DOHH2 (cell line): Measurements from ENCODE around the gene KRTAP4-3.

Source experiments
- H3F3A ChIP-seq: fragments of 200-600 bp; sonication (generic), shearing (Covaris generic); 2 replicates; pipeline ENCODE4 v1.6.0; 2016; ENCODE audit warnings: antibody characterized with exemption, mild to moderate bottlenecking; ENCODE audit not compliant: control insufficient read depth, insufficient read depth
- H3K27ac ChIP-seq: fragments of 200-600 bp; sonication (generic); 2 replicates; pipeline ENCODE4 v1.5.1; 2014; ENCODE audit warnings: low read depth, mild to moderate bottlenecking, low read length, moderate library complexity
- H3K27me3 ChIP-seq: fragments of 200-600 bp; sonication (generic); 2 replicates; pipeline ENCODE4 v1.6.1; 2014; ENCODE audit warnings: mild to moderate bottlenecking, low read length, mixed read lengths; ENCODE audit not compliant: control insufficient read depth
- H3K36me3 ChIP-seq: fragments of 200-600 bp; sonication (generic); 2 replicates; pipeline ENCODE4 v1.6.1; 2014; ENCODE audit warnings: mild to moderate bottlenecking, low read length, moderate library complexity, mixed read lengths; ENCODE audit not compliant: control insufficient read depth
- H3K4me1 ChIP-seq: fragments of 200-600 bp; sonication (generic); 2 replicates; pipeline ENCODE4 v1.6.1; 2014; ENCODE audit warnings: mild to moderate bottlenecking, low read length, mixed read lengths; ENCODE audit not compliant: control insufficient read depth
- H3K4me2 ChIP-seq: fragments of 200-600 bp; sonication (generic); 2 replicates; pipeline ENCODE4 v1.6.0; 2014; ENCODE audit warnings: mild to moderate bottlenecking, low read length, moderate library complexity
- H3K4me3 ChIP-seq: fragments of 200-600 bp; sonication (generic); 2 replicates; pipeline ENCODE4 v1.5.1; 2014; ENCODE audit warnings: mild to moderate bottlenecking, low read length, mixed read lengths
- H3K79me2 ChIP-seq: fragments of 200-600 bp; sonication (generic); 2 replicates; pipeline ENCODE4 v1.6.1; 2014; ENCODE audit warnings: mild to moderate bottlenecking, low read length, mixed read lengths; ENCODE audit not compliant: control insufficient read depth
- H3K9me2 ChIP-seq: fragments of 200-600 bp; sonication (generic); replicated peaks from 2 replicates; pipeline ENCODE4 v1.6.1; 2014; ENCODE audit warnings: mild to moderate bottlenecking, low read length, mixed read lengths; ENCODE audit not compliant: control insufficient read depth
- H3K9me3 ChIP-seq: fragments of 200-600 bp; sonication (generic); 2 replicates; pipeline ENCODE4 v1.6.1; 2014; ENCODE audit warnings: antibody characterized with exemption, low read length, mixed read lengths; ENCODE audit not compliant: control insufficient read depth, insufficient read depth
- H4K20me1 ChIP-seq: fragments of 200-600 bp; sonication (generic); 2 replicates; pipeline ENCODE4 v1.6.0; 2014; ENCODE audit warnings: low read depth, mild to moderate bottlenecking, antibody characterized with exemption, low read length, moderate library complexity; ENCODE audit not compliant: control insufficient read depth, insufficient read depth
- CTCF ChIP-seq: fragments of 200-600 bp; sonication (generic); IDR thresholded peaks from one replicate; pipeline ENCODE4 v1.5.1; 2014; ENCODE audit warnings: antibody characterized with exemption, mild to moderate bottlenecking, low read depth, low read length; ENCODE audit not compliant: poor library complexity, severe bottlenecking
- EZH2phosphoT487 ChIP-seq: fragments of 200-600 bp; sonication (generic); IDR thresholded peaks from 2 replicates; pipeline ENCODE4 v1.6.1; 2017; ENCODE audit warnings: borderline replicate concordance, mild to moderate bottlenecking, antibody characterized with exemption, low read length, moderate library complexity, mixed read lengths

Gene KRTAP4-3

DNA sequence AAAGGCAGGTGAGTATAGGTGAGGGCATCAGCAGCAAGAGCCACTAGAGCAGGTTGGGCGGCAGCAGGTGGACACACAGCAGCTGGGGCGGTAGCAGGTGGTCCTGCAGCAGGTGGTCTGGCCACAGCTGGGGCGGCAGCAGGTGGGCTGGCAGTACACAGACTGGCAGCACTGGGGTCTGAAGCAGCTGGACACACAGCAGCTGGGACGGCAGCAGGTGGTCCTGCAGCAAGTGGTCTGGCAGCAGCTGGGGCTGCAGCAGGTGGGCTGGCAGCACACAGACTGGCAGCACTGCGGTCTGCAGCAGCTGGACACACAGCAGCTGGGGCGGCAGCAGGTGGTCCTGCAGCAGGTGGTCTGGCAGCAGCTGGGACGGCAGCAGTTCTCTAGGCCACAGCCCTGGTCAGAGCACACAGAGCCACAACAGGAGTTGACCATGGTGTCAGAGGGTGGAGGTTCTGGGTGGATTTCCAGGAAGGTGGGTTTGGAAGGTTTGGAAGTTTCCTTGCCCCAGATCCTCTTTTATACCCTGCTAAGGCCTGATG, 9.8 kb upstream of the KRTAP4-3 start, which contains the start of gene KRTAP4-2:
Gene KRTAP4-2 (minus strand): TSS at position 495 of the 545 bp plus-strand sequence. CDS start 57 bp downstream, at position 438.
- H4K20me1 ChIP-seq = no peaks in the 10 kb centered on the region
- peaks cover 14% of the 10 kb centered on the region for H3K27me3 ChIP-seq
- H3F3A ChIP-seq = no peaks in the 10 kb centered on the region
- no peaks in the 10 kb centered on the region for H3K9me2 ChIP-seq
- no peak within 1 kb of the TSS for H3K4me3 ChIP-seq
- no peaks in the 10 kb centered on the region for H3K36me3 ChIP-seq
- TF ChIP-seq CTCF (no peak), EZH2phosphoT487 (no peak)
- peaks cover 8% of the 10 kb centered on the region for H3K4me1 ChIP-seq
- no peak within 1 kb of the TSS for H3K27ac ChIP-seq
- no peaks in the 10 kb centered on the region for H3K9me3 ChIP-seq
- no peak within 1 kb of the TSS for H3K4me2 ChIP-seq
- no peaks in the 10 kb centered on the region for H3K79me2 ChIP-seq

DNA sequence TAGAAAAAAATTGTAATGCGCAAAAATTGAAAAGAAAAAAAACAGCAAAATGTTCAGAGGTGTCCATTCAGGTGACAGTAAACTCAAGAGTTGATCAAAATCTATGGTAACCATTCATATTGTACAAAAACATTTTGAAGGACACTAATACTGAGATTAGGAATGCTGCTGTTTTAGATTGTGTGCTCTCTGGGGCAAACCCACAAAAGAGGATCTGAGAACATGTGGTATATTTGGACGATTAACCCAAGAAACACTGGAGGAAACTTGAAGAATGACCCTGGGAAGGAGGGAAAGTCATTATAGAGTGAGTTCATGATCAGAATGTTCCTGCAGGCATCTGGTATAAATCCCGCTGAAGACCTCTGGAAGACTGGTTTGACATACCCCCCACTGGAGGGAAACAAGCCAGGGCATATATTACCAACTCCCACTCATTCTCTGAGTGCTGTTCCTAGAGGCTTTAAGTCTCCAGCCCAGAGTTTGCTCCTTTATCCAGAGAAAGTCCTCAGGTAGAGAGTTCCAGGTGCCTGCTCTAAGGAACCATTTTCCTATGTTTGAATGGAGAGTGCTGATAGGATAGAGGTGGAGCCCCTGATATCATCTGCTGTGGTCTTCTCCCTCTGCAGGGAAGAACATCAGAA, 8.8 kb upstream of the KRTAP4-3 start:
- Histone ChIP-seq H3K9me3 (no peaks in the 10 kb centered on the region), H3K27me3 (peaks cover 14% of the 10 kb centered on the region), H3K4me1 (peaks cover 8% of the 10 kb centered on the region), H3K9me2 (no peaks in the 10 kb centered on the region), H3K27ac (no peak overlapping the region), H4K20me1 (no peaks in the 10 kb centered on the region), H3K36me3 (no peaks in the 10 kb centered on the region), H3F3A (no peaks in the 10 kb centered on the region), H3K4me3 (no peak overlapping the region), H3K79me2 (no peaks in the 10 kb centered on the region), H3K4me2 (no peak overlapping the region)
- no peak for TF ChIP-seq CTCF
- TF ChIP-seq EZH2phosphoT487 = no peak

DNA sequence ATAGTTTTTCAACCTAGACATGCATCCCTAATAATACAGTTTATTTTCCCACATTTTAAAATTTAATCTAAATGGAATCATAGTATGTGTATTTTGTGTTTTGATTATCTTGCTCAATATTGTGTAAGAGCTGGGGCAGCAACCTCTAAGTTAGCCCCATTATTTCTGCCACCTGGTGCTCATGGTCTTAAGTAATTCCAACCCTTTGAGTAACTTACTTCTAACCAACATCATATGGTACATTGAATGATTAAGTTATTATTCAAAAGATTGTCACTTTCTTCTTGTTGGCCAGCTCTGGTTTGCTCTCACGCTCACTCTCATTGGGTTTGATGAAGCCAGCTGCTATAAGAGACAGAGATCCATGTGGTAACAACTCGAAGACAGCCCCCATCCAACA, 3.9 kb upstream of the KRTAP4-3 start:
- no peaks in the 10 kb centered on the region for H3K79me2 ChIP-seq
- no peak overlapping the region for H3K4me3 ChIP-seq
- no peaks in the 10 kb centered on the region for H4K20me1 ChIP-seq
- H3K9me3 ChIP-seq = no peaks in the 10 kb centered on the region
- peaks cover 11% of the 10 kb centered on the region for H3K27me3 ChIP-seq
- no peaks in the 10 kb centered on the region for H3K9me2 ChIP-seq
- TF ChIP-seq EZH2phosphoT487 (no peak), CTCF (no peak)
- H3K4me1 ChIP-seq = peaks cover 8% of the 10 kb centered on the region
- no peaks in the 10 kb centered on the region for H3K36me3 ChIP-seq
- H3K4me2 ChIP-seq = no peak overlapping the region
- no peak overlapping the region for H3K27ac ChIP-seq
- H3F3A ChIP-seq = no peaks in the 10 kb centered on the region
